ENCODE results near the gene CFAP74.
"Not testable (repeated sequence)": the region's sequence is repeated elsewhere in the genome, so short reads cannot be mapped to it uniquely, and the experiment has no call there.

The CFAP74 gene

GRCh38 chr1:1986451-1987141 is 17.0 kb downstream of the CFAP74 start:
- no peak for DNase-seq

GRCh38 chr1:1985375-1986050 is 18.1 kb downstream of the CFAP74 start:
- DNase-seq = no peak

- no peak for DNase-seq
Measured at GRCh38 chr1:1984560-1985070, 19.0 kb downstream of the CFAP74 start.

- DNase-seq = no peak
Measured at GRCh38 chr1:1982379-1983232, 21.0 kb downstream of the CFAP74 start.

- DNase-seq = not testable (repeated sequence)
Measured at GRCh38 chr1:1981631-1982327, 21.8 kb downstream of the CFAP74 start.

- no peak for DNase-seq
Measured at GRCh38 chr1:1981142-1981500, 22.5 kb downstream of the CFAP74 start.

GRCh38 chr1:1980467-1981141 is 23.0 kb downstream of the CFAP74 start:
- DNase-seq = no peak

- DNase-seq = no peak
Measured at GRCh38 chr1:1979482-1980165, 24.0 kb downstream of the CFAP74 start.

- DNase-seq = not testable (repeated sequence)
Measured at GRCh38 chr1:1978690-1979481, 24.7 kb downstream of the CFAP74 start.

GRCh38 chr1:1978108-1978507 is 25.5 kb downstream of the CFAP74 start:
- no peak for DNase-seq

GRCh38 chr1:1976031-1976430 is 27.6 kb downstream of the CFAP74 start:
- no peak for DNase-seq

- no peak for DNase-seq
Measured at GRCh38 chr1:1975535-1975934, 28.1 kb downstream of the CFAP74 start.

GRCh38 chr1:1974834-1975233 is 28.8 kb downstream of the CFAP74 start:
- no peak for DNase-seq

GRCh38 chr1:1973716-1974642 is 29.6 kb downstream of the CFAP74 start:
- DNase-seq = no peak

GRCh38 chr1:1972976-1973715 is 30.4 kb downstream of the CFAP74 start:
- no peak for DNase-seq

- no peak for DNase-seq
Measured at GRCh38 chr1:1971688-1972087, 31.9 kb downstream of the CFAP74 start.

GRCh38 chr1:1971017-1971416 is 32.6 kb downstream of the CFAP74 start:
- no peak for DNase-seq

- no peak for DNase-seq
Measured at GRCh38 chr1:1969953-1970716, 33.5 kb downstream of the CFAP74 start.
